Articular chondrocyte of knee joint (primary cell): Measurements from ENCODE around the gene PARD6B. TPM values are rescaled to one million over a fixed set of nuclear protein-coding genes. Genes with fewer than 3 reads are reported as not detected.

Experiments
- total RNA-seq: library from RNA; depleted of rRNA; stranded (reverse); fragments of >200 nt; gene quantifications from 2 replicates; pipeline ENCODE4 v1.2.3, GENCODE V29; 2012

Gene PARD6B
- total RNA-seq = 0.52 and 0.97 TPM in 2 replicates

GRCh38 chr20:50731055-50731929 is at the start of gene PARD6B:
Gene PARD6B (plus strand): TSS chr20:50731580. CDS start chr20:50731787, 207 bp downstream.

GRCh38 chr20:50690650-50691572 is 40.5 kb upstream of the PARD6B start, which contains the start of gene RIPOR3:
Gene RIPOR3 (minus strand): TSS chr20:50691542. CDS start chr20:50691128, 414 bp downstream.

GRCh38 chr20:50794846-50795634 is 63.7 kb downstream of the PARD6B start, which contains the start of gene BCAS4:
Gene BCAS4 (plus strand): TSS chr20:50795061. CDS start chr20:50795084, 23 bp downstream.

Other genes starting within 250 kb of the PARD6B start
- gene PTPN1, start 221.2 kb upstream of the PARD6B start, total RNA-seq = 24.3 and 24.6 TPM in 2 replicates
- 0.76 and 0.78 TPM in 2 replicates for gene RIPOR3, start 40.0 kb upstream of the PARD6B start, total RNA-seq
- gene BCAS4, start 63.5 kb downstream of the PARD6B start, total RNA-seq = 5.5 and 7.2 TPM in 2 replicates
- gene ADNP, start 199.9 kb downstream of the PARD6B start, total RNA-seq = 27.8 and 31.2 TPM in 2 replicates
- 80.3 and 86.4 TPM in 2 replicates for gene DPM1, start 227.0 kb downstream of the PARD6B start, total RNA-seq
- 7.7 and 8.0 TPM in 2 replicates for gene MOCS3, start 227.2 kb downstream of the PARD6B start, total RNA-seq